NAMALWA (cell line): Measurements from ENCODE around the gene LGR5.

Source experiments
- DNase-seq: peaks from one replicate; pipeline ENCODE4 v3.0.0-alpha.2; 2015; ENCODE audit warnings: low spot score

The LGR5 gene

GRCh38 chr12:71438670-71439361 is 782 bp upstream of the LGR5 start:
- DNase-seq, result no peak

DNA sequence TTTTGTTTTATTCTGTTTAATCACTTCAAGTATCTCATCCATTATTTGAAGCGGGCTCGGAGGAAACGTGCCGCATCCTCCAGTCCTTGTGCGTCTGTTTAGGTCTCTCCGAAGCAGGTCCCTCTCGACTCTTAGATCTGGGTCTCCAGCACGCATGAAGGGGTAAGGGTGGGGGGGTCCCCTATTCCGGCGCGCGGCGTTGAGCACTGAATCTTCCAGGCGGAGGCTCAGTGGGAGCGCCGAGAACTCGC is 311 bp upstream of the LGR5 start:
- no peak for DNase-seq

- DNase-seq, result no peak
Measured at GRCh38 chr12:71440345-71440762, 756 bp downstream of the LGR5 start.

DNA sequence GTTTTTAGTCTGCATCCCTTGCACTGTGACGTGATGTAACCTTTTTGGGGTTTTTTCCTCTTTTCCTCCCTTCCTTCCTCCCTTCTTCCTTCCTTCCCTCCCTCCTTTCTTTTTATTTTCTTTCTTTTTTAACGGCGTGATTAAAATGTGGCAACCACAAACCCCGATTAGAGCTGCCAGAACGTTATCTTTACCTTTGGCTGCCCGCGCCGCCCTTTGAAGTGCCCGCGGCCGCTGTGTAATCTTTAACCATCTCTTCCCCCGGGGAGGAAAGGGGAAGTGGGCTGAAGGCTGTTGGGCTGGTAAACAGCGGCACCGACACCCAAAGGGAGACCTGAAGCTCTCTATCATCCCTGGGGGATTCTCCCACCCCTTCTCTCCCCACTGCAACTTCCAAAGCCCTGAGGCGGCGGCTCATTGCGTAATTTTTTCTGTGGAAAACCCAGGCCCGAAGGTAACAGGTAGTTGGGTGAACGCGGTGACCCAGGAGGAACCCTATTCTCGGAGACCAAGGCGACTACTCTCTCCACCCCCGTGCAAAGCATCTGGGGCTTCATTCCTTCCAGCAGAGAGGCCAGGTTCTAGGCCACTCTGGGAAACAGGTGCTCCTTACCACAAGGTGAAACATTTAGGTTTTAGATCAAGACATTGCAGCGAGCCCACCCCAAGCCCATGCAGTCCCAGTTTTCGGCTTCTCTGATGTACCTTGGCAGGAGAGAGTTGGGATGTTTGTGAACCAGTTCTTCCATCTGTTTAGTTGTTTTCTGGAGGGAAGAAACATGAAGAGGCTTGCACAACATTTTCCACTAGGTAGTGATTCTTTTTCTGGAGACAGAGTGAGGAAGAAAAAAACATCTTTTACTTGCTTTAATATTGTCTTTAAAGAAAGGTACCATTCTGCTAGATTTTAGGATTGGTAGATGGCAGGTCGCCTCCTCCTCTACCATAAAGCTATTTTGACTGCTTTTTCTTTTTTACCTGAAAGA is 1.5 kb downstream of the LGR5 start:
- DNase-seq, result no peak

DNA sequence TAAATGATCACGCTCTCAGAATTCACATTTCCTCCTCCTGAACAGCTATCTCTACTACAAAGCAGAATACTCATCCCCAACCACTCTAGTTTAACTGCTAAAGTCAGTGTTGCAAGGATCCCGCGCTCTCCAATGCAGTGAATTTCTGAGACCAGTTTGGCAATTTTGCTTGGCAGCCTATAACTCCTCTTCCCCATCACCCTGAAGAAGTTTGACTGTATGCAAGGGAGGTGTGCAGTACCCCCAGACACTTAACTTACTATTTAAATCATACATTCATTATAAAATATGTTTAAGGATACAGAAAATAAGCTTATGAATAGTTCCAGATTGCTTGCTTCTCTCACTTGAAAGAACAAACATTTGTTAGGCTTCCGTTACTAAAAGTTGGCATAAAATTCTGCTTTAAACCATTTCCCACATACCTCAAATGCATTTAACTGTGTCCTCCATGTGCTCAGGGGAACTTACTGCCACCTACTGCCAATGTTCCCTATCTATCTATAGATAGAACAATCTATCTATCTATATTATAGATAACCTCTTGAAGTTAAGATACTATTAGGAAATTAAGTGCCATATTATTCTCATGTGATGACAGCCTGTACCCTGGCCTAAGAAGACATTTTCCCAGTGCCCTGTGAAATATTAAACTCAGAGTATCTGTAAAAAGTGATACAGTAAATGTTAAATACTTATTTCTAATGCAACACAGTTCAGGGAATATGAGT is 2.4 kb downstream of the LGR5 start:
- no peak for DNase-seq

- DNase-seq, result no peak
Measured at GRCh38 chr12:71442567-71442931, 3.0 kb downstream of the LGR5 start.

- no peak for DNase-seq
Measured at GRCh38 chr12:71445071-71445470, 5.5 kb downstream of the LGR5 start.

- DNase-seq, result no peak
Measured at GRCh38 chr12:71447691-71448132, 8.1 kb downstream of the LGR5 start.

GRCh38 chr12:71448150-71448581 is 8.6 kb downstream of the LGR5 start:
- no peak for DNase-seq

- no peak for DNase-seq
Measured at GRCh38 chr12:71449373-71450070, 9.9 kb downstream of the LGR5 start.

GRCh38 chr12:71452006-71452405 is 12.4 kb downstream of the LGR5 start:
- no peak for DNase-seq

GRCh38 chr12:71455028-71455737 is 15.6 kb downstream of the LGR5 start:
- DNase-seq, result no peak

DNA sequence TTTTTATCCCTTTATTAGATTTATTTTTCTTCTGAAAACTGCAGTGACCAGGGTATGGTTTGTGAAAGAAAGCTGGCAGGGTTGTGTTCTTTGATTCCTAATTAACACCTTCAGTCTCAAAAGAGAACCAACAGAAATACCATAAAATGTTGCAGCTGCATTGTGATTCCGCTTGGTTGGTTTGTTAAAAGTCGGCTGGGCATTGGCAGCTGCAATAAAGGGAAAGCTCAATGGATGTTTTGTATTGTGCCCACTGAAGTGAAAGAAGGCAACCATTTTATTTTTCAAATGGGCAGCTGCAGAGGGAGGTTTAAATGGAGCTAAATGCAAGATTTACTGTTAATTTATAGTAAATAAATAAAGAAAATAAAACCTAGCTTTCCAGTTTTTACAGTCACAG is 16.7 kb downstream of the LGR5 start:
- peak; percentile 48 for DNase-seq

DNA sequence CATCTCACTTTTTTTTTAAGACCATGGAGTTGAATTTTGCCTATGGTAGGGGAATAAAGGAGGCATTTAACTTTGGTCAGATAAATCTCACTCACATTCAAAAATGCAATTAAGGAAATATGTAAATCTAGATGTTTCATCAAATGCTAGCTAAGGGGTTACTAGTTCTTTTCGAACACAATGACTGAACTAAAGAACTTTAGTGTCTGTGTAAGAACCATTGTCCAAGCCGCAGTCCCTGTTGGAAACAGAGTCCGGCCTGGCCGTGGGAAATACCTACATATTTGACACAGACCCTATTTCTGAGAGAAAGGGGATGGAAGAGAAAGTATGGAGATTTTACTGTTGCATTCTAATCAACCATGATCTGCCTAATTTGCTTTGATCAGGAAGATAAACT is 17.4 kb downstream of the LGR5 start:
- no peak for DNase-seq

DNA sequence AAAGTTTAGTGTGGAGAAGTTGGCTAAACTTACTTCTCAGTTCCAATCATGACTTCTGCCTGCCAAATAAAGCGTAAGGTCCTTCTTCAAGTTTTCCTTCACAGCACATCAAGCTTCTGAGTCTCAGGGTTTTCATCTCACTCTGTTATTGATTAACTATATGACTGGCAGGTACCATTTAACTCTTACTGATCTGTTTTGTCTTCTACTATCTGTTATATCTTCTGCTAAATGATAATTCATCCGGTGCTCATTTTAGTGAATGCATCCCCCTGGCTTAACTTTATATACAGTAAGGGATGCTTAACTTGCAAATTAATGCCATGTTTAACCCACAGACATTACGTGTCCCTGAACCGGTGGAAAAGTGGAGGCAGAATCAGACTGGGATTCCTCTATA is 20.7 kb downstream of the LGR5 start:
- DNase-seq, result no peak

GRCh38 chr12:71460850-71461609 is 21.4 kb downstream of the LGR5 start:
- DNase-seq, result no peak

DNA sequence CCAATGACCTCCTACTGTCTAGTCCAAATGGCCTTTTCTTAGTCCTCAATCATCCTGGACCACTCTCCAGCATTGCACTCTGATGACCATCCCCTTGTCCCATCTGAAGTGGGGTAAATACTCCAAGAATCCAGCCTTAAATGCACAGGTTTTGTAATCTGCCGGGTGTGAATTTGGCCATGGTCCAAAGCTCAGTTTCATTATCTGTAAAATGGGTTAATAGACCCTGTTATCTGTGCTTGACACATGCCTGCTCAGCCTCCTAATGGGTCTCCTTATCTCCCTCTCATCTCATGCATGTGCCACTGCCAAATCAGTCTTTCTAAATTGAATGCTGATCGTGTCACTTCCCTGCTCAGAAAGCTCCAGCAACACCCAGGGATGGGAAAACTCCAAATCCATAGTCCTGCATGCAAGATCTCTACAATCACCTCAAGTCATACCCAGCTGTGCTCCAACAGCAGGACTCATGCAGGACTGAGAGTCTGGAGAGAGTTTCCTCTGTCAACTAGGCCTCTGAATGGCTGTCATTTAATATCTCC is 22.3 kb downstream of the LGR5 start:
- no peak for DNase-seq

GRCh38 chr12:71465796-71466195 is 26.2 kb downstream of the LGR5 start:
- no peak for DNase-seq

- DNase-seq, result no peak
Measured at GRCh38 chr12:71469258-71469750, 29.7 kb downstream of the LGR5 start.

DNA sequence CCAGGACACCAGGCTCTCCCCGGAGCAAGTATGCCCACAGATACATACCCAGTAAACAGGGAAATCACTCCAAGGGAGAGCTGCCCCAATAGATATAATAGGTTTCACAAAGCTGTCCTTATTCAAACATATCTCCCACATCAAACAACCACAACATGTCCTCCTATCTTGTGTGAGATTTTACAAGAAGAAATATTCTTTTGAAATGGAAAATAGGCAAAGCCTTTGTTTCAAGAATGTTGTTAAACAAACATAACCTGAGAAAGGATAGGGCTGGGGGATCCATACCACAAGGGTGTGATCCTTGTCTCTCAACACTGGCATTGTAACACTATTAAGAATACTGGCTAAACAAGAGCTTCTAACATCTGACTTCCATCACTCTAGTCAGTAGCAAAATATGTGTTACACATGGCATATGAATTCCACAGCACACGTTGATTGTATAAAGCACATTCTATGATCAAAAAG is 32.9 kb downstream of the LGR5 start:
- DNase-seq, result no peak
